ENCODE results near the gene CHD6.

Gene CHD6

DNA sequence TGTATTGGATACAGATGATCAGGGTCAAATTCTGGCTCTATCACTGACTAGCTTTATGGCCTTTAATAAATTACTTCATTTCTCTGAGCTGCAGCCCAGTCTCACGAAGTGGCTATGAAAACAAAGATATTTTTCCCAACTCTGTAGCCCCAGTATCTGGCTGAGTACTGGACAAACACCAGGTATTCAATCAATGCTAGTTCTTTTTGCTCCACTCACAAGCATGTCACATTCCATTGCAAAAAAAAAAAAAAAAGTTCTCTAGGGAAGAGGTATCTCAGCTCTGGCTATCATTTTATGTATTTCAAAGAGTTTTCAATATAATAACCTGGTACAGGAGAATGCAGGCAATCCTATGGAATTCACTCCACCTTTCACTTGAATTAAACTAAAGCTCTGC lies 3.1 kb downstream of the CHD6 start:
- DNase-seq: no peak
- in situ Hi-C loops (cut with HindIII; ENCODE audit: low pct_ligation_motif_present, low sequenced_read_pairs): no loop called here
- TF ChIP-seq, protein P1, sequence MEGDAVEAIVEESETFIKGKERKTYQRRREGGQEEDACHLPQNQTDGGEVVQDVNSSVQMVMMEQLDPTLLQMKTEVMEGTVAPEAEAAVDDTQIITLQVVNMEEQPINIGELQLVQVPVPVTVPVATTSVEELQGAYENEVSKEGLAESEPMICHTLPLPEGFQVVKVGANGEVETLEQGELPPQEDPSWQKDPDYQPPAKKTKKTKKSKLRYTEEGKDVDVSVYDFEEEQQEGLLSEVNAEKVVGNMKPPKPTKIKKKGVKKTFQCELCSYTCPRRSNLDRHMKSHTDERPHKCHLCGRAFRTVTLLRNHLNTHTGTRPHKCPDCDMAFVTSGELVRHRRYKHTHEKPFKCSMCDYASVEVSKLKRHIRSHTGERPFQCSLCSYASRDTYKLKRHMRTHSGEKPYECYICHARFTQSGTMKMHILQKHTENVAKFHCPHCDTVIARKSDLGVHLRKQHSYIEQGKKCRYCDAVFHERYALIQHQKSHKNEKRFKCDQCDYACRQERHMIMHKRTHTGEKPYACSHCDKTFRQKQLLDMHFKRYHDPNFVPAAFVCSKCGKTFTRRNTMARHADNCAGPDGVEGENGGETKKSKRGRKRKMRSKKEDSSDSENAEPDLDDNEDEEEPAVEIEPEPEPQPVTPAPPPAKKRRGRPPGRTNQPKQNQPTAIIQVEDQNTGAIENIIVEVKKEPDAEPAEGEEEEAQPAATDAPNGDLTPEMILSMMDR (IDR thresholded peaks at IDR 0.05; ENCODE audit: low read depth, low read length, missing control alignments): no peak
- Histone ChIP-seq H3K27me3 (replicated peaks) (no peaks in the 10 kb centered on the region), H3K36me3 (replicated peaks) (no peaks in the 10 kb centered on the region), H3K4me3 (ENCODE audit: low read depth, low read length) (no peak overlapping the region), H3K27ac (no peak overlapping the region)

DNA sequence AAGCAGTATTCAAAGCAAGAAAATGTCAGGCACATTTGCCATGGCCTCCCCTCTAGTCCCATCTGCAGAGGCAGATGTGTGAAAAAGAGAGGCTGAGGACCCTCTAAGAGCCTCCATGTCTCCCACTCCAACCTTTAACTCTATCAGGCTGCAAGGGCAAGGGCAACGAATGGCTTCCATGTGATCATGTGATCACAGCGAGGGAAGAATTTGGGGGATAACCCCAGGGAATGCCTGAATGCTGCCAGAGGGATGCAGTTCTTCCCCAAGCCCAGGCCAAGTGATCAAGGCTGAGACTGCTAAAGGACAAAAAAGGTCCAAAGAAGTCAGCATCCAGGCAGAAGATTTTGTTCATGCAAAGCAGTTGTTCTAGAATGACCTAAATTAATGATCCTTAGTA lies 4.9 kb downstream of the CHD6 start:
- Histone ChIP-seq H3K36me3 (replicated peaks) (no peaks in the 10 kb centered on the region), H3K27ac (no peak overlapping the region), H3K27me3 (replicated peaks) (no peaks in the 10 kb centered on the region), H3K4me3 (ENCODE audit: low read depth, low read length) (no peak overlapping the region)
- TF ChIP-seq, protein P1 (IDR thresholded peaks at IDR 0.05; ENCODE audit: low read depth, low read length, missing control alignments): no peak
- in situ Hi-C loops (cut with HindIII; ENCODE audit: low pct_ligation_motif_present, low sequenced_read_pairs): no loop called here
- DNase-seq: no peak

DNA sequence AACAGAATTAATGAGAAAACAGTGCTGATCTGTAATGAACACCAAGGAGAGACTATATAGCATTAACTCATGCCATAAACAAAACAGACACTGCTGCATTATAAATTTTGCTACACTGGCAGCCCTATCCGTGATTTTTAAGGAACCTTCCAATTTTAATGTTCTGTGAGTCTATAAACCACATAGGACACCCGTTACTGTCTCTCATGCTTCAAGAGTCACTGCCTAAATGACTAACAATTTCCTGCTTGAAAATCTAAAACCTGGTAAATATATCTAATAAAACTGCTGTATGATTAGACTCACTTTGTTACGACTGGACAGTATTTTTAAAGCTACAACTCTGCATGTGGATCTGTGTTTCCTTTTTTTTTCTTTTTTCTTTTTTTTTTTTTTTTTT lies 8.7 kb downstream of the CHD6 start:
- DNase-seq: no peak
- no peak overlapping the region for H3K27ac ChIP-seq
- TF ChIP-seq, protein P1 (IDR thresholded peaks at IDR 0.05; ENCODE audit: low read depth, low read length, missing control alignments): no peak

DNA sequence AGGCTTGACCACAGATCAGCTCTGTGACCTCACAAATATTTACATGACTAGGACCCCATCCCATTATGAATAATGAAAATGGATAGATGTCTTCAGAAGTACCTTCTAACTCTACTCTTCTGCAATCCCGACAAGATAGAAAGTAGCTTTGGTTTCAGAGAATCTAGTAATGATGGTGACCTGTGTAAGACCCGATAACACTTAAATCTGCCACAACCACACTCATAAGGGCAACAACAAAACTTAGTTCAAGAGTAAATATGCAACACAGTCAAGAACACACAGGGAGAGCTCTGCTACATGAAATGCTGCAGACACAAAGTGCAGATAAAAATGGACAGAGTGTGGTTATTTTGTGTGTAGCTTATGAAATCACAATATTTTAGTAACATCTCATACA lies 9.6 kb downstream of the CHD6 start:
- TF ChIP-seq, protein P1 (IDR thresholded peaks at IDR 0.05; ENCODE audit: low read depth, low read length, missing control alignments): no peak
- H3K27ac ChIP-seq: no peak overlapping the region
- H3K4me3 ChIP-seq (ENCODE audit: low read depth, low read length): no peak overlapping the region
- no peaks in the 10 kb centered on the region for H3K36me3 ChIP-seq (replicated peaks)
- no peaks in the 10 kb centered on the region for H3K27me3 ChIP-seq (replicated peaks)
- in situ Hi-C loops (cut with HindIII; ENCODE audit: low pct_ligation_motif_present, low sequenced_read_pairs): no loop called here
- no peak for DNase-seq

More for the DNA sequence above, 8.7 kb downstream of the CHD6 start:
- no peak overlapping the region for H3K4me3 ChIP-seq (ENCODE audit: low read depth, low read length)
- H3K27me3 ChIP-seq (replicated peaks): no peaks in the 10 kb centered on the region
- H3K36me3 ChIP-seq (replicated peaks): no peaks in the 10 kb centered on the region
- in situ Hi-C loops (cut with HindIII; ENCODE audit: low pct_ligation_motif_present, low sequenced_read_pairs): no loop called here

DNA sequence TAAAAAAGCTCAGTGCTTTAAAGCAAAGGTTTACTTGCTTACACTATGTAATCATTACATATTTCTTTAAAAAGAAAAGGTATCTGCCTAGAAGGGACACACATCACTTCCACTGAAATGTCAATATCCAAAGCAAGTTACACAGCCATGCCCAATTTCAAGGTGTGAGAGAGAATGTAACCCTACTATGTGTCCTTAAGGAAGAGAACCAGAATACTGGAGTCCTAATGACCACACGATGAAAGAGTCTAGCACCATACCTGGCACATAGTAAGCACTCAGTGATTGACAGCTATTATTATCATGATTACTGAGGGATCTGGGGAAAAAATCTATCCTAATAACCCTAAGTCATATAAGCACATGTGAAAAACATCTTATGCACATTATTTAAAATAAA lies 10.4 kb downstream of the CHD6 start:
- Histone ChIP-seq H3K27me3 (replicated peaks) (no peaks in the 10 kb centered on the region), H3K4me3 (ENCODE audit: low read depth, low read length) (no peak overlapping the region), H3K27ac (no peak overlapping the region), H3K36me3 (replicated peaks) (no peaks in the 10 kb centered on the region)
- in situ Hi-C loops (cut with HindIII; ENCODE audit: low pct_ligation_motif_present, low sequenced_read_pairs): no loop called here
- TF ChIP-seq, protein P1 (IDR thresholded peaks at IDR 0.05; ENCODE audit: low read depth, low read length, missing control alignments): no peak
- DNase-seq: no peak

DNA sequence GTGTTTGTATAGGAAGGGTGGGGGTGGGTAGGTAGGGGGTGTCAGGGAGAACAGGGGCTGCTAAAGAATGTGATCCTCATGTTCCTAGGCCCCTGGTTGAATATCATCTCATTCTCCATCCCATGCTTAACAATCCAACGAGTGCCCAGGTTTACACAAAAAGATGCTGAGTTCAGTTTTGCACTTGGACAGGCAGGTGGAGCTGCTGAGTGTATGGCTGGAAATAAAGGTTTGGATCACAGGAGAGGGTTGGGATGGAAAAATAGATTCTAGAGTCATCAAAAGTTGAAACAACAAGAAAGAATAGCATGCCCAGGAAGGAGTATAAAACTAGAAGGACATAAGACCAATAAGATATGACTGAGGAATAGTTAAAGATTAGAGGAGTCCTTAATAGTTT lies 14.2 kb downstream of the CHD6 start:
- TF ChIP-seq, protein P1 (IDR thresholded peaks at IDR 0.05; ENCODE audit: low read depth, low read length, missing control alignments): peak; percentile 33
- in situ Hi-C loops (cut with HindIII; ENCODE audit: low pct_ligation_motif_present, low sequenced_read_pairs): no loop called here
- DNase-seq: no peak
- no peaks in the 10 kb centered on the region for H3K36me3 ChIP-seq (replicated peaks)
- no peak overlapping the region for H3K27ac ChIP-seq
- no peak overlapping the region for H3K4me3 ChIP-seq (ENCODE audit: low read depth, low read length)
- no peaks in the 10 kb centered on the region for H3K27me3 ChIP-seq (replicated peaks)
